Measurements from ENCODE around the gene GNB1L.
"Not testable (repeated sequence)": the region's sequence is repeated elsewhere in the genome, so short reads cannot be mapped to it uniquely, and the experiment has no call there.

The GNB1L gene

GRCh38 chr22:19843857-19844376, 10.8 kb downstream of the GNB1L start:
- no peak for DNase-seq (ENCODE audit: low spot score)

GRCh38 chr22:19843107-19843856, 11.4 kb downstream of the GNB1L start:
- DNase-seq (ENCODE audit: low spot score), result no peak

- no peak for DNase-seq (ENCODE audit: low spot score)
These were observed 12.1 kb downstream of the GNB1L start for GRCh38 chr22:19842393-19843106.

- DNase-seq (ENCODE audit: low spot score), result no peak
These were observed 12.9 kb downstream of the GNB1L start for GRCh38 chr22:19841641-19842392.

GRCh38 chr22:19840955-19841640, 13.6 kb downstream of the GNB1L start:
- DNase-seq (ENCODE audit: low spot score), result no peak

GRCh38 chr22:19840059-19840458, 14.6 kb downstream of the GNB1L start:
- no peak for DNase-seq (ENCODE audit: low spot score)

- no peak for DNase-seq (ENCODE audit: low spot score)
These were observed 16.8 kb downstream of the GNB1L start for GRCh38 chr22:19837915-19838314.

GRCh38 chr22:19836512-19836911, 18.2 kb downstream of the GNB1L start:
- no peak for DNase-seq (ENCODE audit: low spot score)

GRCh38 chr22:19834599-19834998, 20.1 kb downstream of the GNB1L start:
- no peak for DNase-seq (ENCODE audit: low spot score)

- DNase-seq (ENCODE audit: low spot score), result not testable (repeated sequence)
These were observed 21.3 kb downstream of the GNB1L start for GRCh38 chr22:19833327-19833726.

GRCh38 chr22:19832476-19833108, 22.1 kb downstream of the GNB1L start:
- DNase-seq (ENCODE audit: low spot score), result no peak

- not testable (repeated sequence) for DNase-seq (ENCODE audit: low spot score)
These were observed 22.7 kb downstream of the GNB1L start for GRCh38 chr22:19831979-19832378.

- no peak for DNase-seq (ENCODE audit: low spot score)
These were observed 23.7 kb downstream of the GNB1L start for GRCh38 chr22:19831016-19831415.

GRCh38 chr22:19828035-19828401, 26.7 kb downstream of the GNB1L start:
- no peak for DNase-seq (ENCODE audit: low spot score)

GRCh38 chr22:19827341-19828034, 27.2 kb downstream of the GNB1L start:
- DNase-seq (ENCODE audit: low spot score), result no peak

GRCh38 chr22:19826619-19826950, 28.1 kb downstream of the GNB1L start:
- DNase-seq (ENCODE audit: low spot score), result no peak

- no peak for DNase-seq (ENCODE audit: low spot score)
These were observed 28.6 kb downstream of the GNB1L start for GRCh38 chr22:19825904-19826618.

- DNase-seq (ENCODE audit: low spot score), result peak; percentile 44
These were observed 29.7 kb downstream of the GNB1L start for GRCh38 chr22:19824926-19825339.

- DNase-seq (ENCODE audit: low spot score), result peak; percentile 44
These were observed 30.3 kb downstream of the GNB1L start for GRCh38 chr22:19824212-19824925.

GRCh38 chr22:19823902-19824211, 30.8 kb downstream of the GNB1L start:
- DNase-seq (ENCODE audit: low spot score), result no peak

Data from ecto neural progenitor cell (in vitro differentiated cells).